ENCODE measurements around the gene C17orf50.

Gene C17orf50

DNA sequence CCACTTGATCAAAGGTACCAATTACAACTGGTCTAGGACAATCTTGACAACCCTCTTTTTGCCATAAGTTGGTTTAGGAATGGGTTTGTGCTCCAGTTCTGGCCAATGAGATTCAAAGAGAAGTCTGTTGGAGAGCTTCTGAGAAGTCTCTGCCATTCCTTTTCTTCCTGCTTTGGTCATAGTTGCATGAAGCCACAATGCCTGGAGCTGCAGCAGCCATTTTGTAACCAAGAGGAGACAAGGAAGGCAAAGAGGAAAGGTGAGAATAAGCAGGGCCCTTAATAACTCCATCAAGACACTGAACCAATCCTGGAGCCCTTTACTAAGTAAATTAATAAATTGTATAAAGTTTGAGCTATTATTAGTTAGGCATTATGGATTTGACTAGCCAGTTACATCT, 3.4 kb upstream of the C17orf50 start:
- DNase-seq: no peak

DNA sequence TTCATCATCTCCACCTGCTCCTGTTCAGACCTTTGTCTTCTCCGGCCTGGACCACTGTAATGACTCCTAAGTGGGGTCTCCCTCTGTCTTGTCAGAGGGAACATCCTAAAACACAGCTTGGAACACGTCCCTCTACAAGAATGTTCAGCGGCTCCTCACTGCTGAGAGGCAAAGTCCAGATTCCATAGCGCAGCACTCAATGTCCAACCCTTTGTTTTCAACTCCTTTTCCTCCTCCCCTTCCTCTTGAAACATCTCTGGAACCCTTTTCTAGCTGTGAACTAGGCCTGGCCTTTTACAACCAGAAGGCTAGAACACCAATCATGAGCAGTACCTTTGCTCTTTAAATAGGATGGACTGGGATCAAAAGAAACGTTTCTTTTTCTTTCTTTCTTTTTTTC, 914 bp downstream of the C17orf50 start:
- DNase-seq: no peak

DNA sequence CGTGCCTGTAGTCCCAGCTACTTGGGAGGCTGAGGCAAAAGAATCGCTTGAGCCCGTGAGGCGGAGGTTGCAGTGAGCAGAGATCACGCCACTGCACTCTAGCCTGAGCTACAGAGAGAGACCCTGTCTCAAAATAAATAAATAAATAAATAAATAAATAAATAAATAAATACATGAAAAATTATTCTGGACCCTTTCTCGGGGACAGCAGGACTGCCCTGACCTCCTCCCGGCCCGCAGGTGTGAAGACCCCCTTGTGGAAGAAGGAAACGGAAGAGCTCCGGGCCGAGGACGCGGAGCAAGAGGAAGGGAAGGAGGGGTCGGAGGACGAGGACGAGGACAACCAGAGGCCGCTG, 3.1 kb downstream of the C17orf50 start:
- DNase-seq: no peak

DNA sequence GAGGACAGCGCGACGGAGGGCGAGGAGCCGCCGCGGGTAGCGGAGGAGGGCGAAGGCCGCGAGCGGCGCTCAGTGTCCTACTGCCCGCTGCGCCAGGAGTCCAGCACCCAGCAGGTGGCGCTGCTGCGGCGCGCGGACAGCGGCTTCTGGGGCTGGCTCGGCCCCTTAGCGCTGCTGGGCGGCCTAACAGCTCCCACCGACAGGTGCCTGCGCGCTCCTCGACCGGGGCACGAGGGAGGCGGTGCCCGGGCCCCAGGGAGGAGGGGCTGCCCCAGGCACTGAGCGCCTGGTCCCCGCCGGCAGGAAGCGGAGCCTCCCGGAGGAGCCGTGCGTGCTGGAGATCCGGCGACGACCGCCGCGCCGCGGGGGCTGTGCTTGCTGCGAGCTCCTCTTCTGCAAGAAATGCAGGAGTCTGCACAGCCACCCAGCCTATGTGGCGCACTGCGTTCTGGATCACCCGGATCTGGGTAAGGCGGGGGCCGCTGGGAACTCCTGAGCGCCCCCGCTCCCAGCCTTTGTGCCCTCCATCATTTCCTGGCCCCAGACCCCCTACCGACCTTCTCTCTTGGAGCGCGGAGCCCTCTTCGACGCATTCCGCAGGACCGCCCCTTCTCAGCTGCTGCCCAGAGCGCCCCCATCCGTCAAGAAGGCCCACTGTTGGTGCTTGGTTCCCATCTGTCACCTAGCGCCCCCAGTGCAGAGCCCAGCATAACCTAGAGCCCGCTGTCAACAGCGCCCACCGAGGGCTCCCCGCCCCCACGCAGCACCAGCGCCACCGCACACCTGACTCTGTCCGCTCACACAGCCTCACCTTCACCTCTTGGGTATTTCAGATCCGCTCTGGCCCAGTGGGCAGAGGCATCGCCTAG, 3.7 kb downstream of the C17orf50 start:
- peak; percentile 49 to 86 for DNase-seq

DNA sequence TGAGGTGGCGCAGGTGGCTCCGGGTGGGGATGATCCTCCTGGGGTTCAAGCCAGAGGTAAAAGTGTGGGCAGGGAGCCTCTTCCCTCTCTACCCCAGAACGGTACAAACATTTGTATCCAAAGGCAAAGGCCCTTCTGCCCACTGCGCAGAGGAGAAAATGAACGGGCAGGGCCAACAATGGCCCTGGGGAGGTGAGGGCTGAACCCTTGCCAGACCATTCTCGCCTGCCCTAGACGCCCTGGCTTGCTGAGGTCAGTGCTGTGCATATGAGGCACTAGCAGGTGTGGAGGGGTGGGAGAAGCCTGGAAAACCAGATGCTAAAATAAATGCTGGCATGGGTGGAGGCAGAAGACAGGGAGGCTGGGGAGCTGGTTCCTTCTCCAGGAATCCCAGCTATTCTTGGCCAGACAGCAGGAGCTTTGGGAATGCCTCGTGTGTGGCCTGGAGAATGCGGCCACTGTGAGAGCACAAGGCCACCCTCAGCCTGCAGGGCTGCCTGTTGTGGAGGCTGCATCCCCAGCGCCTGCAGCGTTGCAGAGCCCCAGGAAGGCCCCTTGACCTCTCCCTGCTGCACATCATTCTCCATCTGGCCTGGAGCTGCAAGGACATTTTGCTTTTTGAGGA, 4.5 kb downstream of the C17orf50 start:
- DNase-seq: no peak

DNA sequence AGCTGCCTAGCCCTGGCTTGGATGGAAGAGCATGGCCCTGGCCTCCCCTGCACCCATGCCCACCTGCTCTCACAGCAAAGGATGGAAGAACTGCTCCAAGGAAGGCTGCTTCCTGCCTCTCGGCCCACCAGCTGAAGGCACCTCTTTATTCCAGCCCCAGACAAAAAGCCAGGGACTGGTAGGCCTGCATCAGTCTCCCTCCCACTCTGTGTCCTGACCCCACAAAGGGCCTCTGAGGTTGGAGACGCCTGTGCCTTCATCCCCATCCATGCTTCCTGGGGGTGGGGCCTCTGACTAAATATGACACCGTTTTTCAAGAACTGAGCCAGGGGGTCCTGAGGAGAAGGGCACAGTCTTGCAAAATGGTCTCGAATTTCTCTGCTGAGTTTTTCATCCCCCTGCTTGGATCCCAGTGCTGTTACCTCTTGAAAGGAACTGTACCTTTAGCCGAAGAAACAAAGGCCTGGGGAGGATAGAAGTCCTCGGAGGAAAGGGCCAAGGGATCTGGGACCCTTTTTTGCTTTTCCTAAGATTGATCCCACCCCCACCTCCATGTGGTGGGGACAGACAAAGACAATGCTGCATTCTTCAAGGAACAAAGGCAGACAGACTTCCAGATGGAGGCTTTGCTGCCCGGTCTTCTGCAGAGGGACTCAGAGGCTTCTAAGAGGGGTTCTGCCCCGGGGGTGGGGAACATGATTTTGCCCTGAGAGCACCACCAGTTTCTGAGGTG, 5.2 kb downstream of the C17orf50 start:
- no peak for DNase-seq

DNA sequence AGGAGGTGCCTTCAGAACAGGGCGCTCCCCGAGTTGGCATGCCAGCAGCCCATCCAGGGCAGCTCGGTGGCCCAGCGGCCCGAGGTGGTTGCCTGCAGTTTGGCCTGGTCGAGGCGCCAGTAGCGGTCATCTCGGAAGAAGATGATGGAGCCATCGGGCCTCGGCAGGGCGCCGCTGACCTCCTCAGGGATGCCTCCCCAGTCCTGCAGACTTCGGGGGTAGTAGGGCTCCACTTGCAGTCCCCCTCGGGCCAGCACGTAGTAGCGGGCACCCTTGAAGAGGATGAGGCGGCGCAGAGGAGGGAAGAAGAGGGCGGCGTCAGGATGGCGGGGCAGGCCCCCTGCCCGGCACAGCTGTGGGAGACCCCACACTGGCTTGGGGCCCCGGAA, 5.8 kb downstream of the C17orf50 start:
- no peak for DNase-seq

DNA sequence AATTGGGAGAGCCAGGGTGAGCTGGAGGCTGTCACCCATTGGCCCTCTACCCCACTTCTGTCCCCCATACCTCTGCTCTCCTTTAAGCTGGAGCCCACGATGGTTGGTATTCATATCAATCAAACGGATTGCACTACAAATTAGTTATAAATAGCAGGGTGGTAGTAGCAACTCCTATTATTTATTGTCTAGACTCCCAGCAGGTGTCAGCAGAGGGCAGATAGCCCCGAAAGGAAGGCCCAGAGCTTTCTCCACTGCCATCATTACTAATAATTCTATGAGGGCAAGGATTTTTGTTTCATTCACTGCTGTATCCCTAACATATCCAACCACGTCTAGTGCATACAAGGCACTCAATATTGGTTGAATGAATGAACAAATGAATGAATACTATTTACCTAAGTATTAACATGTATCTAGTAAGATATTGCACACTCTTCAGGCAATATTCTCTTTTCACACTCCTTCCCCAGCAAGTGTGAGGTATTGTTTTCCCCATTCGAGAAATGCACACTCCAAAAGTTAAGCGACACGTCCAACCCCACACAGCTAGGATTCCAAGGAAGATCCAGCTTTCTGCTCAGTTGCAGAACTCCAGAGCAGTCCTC, 6.3 kb downstream of the C17orf50 start:
- DNase-seq: peak in 1 of 2 experiments; percentile 9

DNA sequence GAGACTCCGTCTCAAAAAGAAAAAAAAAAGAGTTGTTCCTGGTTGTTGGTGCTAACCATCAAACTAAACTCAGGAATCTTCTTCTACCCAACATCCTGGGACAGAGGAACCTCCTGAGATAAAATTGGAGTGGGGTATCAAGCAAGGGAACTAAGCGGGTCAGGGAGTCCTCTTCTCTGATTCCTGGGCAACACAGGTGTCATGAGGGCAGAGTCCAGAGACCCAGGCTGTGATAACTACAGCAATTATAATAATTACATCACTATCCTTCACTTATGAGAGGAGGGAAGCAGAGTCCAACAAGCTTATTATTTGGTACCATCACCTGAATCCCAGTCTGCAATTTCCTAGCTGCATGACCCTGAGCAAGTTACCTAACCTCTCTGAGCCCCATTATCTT, 8.1 kb downstream of the C17orf50 start:
- DNase-seq: no peak

DNA sequence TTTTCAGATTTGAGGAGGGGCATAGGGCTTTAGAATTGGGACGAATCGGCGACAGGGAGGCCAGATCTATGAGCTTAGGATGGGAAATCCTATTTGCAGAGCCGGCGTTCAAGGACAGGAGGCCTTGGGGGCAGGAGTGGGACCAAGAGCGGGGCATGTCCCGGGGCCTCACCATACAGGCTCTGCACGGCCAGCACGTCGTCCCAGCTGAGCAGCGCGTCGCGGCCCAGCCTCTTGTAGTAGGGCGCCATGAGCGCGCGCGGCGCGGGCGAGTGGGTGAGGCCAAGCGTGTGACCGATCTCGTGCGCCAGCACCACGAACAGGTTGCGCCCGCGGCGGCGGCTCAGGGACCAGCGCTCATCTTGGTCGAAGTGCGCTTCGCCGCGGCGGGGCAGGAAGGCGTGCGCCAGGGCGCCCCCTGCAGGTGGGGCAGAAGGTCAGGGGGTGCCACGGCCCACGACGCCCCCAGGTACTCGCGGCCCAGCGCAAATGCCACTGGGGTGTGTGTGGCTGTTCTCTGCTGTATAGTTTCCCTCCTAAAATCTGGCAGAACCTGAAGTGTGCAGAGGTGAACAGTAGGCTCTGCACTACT, 9.3 kb downstream of the C17orf50 start:
- no peak for DNase-seq

DNA sequence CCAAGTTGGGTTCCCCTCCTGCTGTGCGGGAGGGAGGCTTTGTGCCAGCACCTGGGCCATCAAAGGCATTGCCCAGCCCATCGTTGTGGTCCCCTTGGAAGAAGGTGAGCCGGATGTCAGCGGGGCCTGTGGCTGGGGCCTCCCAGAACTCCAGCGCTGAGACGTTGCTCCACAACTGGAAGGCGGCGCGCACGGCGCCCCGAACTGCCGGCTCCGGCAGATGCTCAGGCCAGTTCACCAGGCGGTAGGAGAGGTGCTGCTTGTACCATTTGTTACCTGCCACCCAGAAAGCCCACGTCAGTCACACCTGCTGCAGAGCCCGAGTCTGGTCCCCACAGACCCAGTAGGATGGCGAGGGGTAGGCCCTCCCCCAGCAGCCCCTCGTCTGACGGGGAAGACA, 12.4 kb downstream of the C17orf50 start:
- DNase-seq: no peak

DNA sequence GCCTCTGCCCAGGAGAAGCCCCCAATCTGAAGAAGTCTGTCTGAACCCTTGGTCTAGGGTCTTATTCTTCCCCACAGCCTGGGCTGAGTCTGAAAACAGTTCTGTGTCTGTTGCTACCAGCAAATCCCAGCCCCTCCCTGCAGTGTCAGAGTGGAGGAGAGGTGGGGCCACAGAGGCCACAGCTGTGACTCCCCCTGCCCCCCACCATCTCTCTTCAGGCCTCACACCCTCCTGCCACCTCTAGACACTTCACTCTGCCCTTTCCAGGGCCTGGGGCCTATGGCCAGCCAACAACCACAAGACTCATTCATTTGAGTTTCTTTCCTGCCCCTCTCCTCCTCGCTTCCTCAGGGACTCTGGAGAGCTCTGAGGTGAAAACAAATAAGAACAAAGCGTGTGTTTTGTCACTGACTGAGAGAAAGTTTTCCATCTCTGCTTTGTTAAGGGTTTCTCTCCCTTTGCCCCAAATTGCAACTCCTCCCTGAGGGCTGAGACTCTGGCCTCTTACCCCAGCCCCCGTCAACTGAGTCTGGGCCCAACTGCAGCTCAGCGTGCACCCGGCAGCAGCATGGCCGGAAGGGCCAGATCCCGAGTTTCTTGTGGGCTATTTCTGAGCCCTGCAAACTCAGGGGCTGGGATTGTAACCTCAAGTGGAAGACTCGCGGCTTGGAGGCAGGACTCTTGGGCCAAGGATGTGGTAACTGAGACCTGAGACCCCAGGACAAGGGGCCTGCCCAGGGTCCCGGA, 13.2 kb downstream of the C17orf50 start:
- DNase-seq: no peak

DNA sequence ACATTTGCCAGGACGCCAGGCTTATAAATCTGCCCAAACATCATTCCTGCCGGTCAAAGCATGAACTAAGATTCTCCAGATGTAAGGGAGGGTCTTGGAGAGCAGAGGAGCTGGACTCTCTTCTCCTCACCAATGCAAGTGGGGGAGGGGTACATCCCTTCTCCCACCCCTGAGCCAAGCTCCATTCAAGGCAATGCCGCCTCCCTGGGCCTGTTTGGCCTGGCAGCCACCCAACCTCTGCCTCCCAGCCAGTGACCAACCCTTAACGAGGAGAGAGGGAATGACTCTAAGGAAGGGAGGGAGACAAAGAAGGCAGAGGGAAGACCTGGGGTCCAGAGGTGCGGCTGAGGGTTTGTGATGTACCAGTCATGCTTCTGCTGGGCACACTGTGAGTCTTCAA, 13.8 kb downstream of the C17orf50 start:
- DNase-seq: no peak

DNA sequence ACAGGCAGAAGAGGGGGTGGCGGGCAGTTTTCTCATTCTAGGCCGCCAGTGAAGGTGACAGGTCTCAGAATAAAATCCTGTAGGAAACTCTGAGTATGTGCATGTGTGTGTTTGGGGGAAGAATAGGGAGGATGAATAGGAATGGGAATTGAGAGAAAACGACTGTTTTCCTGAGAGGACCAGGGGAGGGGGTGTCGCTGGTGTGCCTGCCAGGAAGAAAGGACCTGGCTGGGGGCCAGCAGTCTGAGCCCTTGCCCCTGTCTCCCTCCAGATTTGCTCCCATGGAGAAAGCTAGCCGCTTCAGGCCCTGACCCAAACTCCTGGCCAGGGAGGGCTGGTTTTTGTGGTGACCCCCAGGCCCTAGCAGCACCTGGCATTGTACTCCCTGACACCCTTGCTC, 14.4 kb downstream of the C17orf50 start:
- no peak for DNase-seq

DNA sequence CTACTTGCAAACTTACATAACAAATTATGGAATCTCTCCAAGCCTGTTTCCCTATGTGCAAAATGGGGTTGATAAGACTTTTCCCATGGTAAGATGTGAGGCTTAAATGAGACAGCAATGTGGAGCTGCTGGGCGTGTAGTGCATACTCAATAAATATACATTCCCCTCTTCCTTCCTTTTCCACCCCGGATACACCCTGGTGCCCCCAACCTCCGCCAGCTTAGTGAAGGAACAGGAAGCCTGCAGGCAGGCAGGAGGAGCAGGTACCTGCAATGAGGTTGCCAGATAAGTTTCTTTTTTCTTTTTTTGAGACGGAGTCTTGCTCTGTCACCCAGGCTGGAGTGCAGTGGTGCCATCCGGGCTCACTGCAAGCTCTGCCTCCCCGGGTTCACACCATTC, 14.9 kb downstream of the C17orf50 start:
- no peak for DNase-seq

DNA sequence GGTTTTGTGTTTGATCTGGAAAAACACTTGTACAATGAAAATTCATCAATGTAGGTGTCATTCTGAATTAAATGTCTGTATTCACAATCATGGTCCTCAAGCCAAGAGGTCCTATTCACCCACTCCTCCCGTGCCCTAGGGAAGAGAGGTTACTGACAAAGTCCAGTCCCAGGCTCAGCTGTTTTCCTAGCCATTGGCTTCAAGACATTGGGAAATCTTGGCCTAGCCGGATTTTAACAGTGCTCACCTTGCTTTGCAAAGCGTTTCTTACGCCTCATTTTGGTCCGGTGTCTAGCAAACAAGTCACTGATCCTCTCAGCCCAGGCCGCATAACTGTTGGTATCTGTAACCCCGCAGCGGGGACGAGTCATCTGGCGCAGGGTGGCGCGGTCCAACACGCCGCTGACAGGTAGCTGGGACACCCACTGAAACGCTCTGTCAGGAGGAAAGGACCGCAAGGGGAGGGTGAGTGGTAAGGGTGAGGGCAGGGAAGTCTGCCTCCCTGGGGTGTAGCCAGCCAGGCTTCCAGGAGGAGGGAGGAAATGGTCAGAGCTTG, 18.0 kb downstream of the C17orf50 start:
- DNase-seq: no peak

DNA sequence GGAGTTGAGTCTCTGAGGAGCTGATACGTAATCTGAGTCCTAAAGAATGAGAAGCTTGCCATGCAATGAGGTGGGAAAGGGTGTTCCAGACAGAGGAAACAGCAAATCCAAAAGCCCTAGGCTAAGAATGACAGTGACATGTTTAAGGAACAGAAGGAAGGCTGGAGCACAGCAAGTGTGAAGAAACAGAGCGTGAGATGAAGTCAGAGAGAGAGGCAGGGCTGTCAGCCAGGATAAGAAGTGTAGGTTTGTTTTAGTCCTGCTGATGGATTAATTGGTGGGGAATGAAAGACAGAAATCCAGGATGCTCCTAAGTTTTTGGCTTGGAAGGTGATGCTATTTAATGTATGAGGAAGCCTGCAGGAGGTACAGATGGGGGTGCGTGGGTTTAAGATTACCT, 20.3 kb downstream of the C17orf50 start:
- DNase-seq: no peak

DNA sequence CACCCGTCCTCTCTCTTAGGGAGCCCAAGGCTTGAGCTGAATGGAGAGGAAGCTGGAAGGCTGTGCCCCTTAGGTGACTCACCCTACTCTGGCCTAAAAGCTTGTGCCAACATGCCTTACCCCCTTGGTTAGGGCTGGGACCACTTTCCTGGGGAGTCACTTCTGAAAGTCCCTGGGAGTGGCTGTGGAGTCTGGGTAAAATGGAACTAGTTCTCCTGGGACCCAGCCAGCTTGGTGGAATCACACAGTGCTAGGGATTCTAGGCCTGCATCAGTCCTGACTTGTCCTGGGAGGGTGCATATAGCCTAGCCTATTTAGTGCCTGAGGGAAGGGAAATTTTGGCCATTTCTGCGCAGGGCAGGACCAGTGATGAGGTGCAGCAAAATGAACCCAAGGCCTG, 24.2 kb downstream of the C17orf50 start:
- DNase-seq: no peak

DNA sequence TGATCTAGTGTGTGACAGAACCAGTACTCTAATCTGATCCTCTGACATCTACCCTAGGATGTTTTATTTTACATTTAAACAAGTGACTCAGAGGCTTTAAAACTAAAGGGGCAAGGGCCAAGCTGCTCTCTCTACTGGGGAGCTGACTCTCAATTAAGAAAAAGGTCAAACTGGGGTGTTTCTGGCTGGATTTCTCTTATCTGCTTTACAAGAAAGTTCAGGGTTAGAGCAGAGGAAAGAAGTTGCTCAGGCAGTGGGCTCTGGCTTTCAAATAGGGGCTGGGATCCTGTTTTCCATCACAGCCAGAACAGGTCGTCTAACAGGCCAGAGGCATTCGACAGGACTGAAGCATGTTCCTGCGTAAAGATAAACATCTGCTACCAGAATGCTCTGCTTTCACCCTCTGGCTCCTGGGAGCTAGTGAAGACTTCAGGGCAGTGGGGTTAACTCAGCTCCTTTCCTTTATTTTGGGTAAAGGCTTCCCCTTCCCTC, 26.3 kb downstream of the C17orf50 start:
- DNase-seq: no peak

DNA sequence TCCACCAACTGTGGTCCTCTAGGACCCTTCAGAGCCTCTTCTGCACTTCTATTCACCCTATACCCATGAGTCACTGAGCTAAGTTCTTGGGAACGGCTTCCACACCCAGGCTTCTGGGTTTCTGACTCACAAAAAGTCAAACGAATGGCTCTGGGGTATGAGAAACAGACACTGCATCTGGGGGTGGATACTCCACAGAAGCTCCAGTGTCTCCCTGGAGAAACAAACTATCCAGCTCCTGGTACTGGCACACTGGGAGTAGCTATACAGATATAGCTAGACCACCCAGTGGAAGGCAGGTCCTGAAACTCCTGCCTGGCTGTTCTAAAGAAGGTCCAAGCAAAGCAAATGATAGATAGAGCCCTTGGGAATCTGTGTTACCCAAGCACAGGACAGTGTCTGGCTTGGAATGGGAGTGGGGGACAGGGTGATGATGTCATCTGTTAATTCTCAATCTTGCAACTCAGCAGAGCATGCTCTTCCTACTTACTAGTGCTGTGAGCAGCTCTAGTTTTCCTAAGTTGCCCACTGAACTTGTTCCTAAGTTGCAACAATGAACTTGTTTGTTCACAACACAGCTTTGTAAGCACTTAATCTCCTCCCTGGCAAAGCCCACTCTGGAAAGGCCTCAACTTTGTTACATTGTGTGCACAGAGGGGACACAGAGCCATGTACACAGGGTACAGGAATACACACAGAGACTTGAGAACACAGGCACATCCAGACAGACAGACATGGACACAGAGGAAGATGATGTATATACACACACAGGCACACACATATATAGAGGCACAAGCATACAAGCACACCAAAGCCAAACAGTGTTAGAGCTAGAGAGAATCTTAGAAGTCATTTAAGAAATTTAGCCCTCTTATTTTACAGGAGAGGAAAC, 28.0 kb downstream of the C17orf50 start:
- DNase-seq: no peak

DNA sequence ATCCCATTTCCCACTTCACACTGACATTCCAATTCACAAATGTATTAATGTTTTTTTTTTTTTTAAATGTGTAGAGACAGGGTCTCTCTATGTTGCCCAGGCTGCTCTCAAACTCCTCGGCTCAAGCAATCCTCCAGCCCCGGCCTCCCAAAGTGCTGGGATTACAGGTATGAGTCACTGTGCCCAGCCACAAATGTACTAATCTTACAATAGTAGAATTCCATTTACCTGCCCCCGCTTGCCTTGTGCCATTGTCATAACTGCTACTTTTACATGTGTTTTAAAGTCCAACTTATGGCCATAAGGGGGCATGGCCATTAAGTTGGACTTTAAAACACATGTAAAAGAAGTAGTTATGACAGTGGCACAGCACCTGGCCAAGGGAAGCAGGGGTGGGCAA, 30.2 kb downstream of the C17orf50 start:
- no peak for DNase-seq

Measured in SW 1271 (cell line).